GM19324 (cell line): ENCODE measurements around the gene BTRC.

Source experiments
- ATAC-seq: cut with Tn5 transposase; IDR thresholded peaks from one replicate; pipeline ENCODE4 v1.9.1; 2021; ENCODE audit warnings: mild to moderate bottlenecking, moderate library complexity; ENCODE audit not compliant: unreplicated experiment, low FRiP score

BTRC gene

DNA sequence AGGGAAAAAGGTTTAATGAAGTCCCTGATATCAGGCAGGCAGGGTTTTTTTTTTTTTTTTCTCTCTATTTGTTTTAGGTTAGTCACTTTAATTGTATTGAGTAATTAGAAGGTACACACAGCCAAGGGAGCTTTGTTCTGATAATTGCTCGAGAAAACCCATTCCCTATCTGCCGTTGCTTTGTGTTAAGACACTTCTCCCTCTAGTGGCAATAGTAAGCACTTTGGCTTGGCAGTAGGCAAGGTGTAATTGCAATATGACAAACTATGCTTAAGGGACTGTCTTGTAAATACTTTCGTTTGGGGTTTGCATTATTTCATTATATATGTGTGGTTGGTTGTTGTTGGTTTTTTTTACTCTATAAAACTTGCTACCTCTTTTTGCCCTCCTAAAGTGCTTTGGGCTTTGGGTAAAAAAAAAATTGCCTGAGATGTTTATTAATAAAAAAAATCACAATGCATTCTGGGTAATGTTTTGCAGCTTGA lies 113.4 kb downstream of the BTRC start:
- no peak for ATAC-seq

GRCh38 chr10:101468159-101468558 lies 114.2 kb downstream of the BTRC start:
- ATAC-seq, result no peak

DNA sequence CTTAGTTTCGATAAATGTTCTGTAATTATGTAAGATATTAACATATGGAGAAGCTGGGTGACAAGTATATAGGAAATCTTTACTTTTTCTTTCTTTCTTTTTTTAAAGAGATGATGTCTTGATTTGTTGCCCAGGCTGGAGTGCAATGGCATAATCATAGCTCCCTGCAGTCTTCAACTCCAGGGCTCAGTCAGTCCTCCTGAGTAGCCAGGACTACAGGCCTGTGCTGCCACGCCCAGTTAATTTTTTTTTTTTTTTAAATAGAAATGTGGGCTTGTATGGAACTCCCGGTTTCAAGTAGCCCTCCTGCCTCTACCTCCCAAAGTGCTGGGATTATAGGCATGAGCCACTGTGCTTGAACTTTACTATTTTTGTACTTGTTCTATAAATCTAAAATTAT lies 122.4 kb downstream of the BTRC start:
- no peak for ATAC-seq

DNA sequence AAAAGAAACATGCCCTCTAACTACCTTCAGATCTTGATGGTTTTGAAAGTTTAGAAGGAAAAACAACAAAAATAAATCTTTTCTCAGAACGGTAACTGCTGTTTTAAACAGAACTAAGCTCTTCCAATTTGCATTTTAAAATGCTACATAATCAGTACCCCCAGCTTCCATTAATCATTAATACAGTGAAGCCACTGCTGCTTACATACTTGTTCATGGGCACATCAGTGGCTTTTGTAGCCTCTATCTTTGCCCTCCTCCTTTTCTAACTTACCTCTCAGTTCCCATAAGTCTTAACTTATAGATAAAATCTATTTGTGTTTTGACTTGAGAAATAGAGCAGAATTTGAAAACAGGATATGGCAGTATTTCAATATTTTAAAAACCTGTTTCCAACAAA lies 125.0 kb downstream of the BTRC start:
- ATAC-seq, result no peak

GRCh38 chr10:101481256-101481655 lies 127.3 kb downstream of the BTRC start:
- no peak for ATAC-seq

DNA sequence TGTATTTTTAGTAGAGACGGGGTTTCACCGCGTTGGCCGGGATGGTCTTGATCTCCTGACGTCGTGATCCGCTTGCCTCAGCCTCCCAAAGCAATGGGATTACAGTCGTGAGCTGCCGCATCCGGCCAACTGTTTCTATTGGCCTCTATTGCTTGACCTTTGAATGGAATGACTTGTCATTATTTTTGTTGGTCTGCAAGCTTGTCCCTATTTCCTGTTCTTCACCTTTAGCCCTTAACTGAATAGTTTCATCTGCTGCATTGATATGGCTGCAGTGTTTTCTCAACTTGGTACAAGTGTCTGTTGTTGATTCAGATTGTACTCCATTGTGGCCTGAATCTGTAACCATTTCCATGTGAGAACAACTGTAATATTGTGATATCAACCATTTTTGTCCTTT lies 128.6 kb downstream of the BTRC start:
- ATAC-seq, result no peak

DNA sequence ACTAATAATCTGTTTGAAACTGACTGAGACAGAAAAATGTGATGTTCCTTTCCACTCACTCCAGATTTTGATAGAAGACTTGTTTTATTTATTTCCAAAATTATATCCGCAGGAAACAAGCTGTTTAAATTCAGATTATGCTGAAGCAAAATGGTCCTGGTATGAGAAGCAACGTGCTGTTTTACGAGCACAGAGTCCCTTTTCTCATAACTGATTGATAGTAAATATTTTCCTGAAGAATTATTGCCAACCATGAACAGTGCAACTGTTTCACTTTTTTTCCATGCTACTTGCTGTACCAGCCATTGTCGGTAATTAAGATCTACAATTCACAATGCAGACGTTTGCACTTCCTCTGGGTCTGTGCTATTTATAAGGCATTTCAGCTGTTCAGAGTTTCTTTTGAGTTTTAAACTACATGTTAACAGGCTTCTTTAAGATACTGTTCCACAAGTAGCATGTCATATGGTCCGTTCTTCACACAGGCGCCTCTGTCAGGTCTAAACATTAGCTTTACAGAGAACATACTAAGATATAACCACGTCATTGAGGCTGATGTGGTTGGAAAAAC lies 130.3 kb downstream of the BTRC start:
- ATAC-seq, result no peak

- no peak for ATAC-seq
Measured at GRCh38 chr10:101485207-101485606, 131.2 kb downstream of the BTRC start.

DNA sequence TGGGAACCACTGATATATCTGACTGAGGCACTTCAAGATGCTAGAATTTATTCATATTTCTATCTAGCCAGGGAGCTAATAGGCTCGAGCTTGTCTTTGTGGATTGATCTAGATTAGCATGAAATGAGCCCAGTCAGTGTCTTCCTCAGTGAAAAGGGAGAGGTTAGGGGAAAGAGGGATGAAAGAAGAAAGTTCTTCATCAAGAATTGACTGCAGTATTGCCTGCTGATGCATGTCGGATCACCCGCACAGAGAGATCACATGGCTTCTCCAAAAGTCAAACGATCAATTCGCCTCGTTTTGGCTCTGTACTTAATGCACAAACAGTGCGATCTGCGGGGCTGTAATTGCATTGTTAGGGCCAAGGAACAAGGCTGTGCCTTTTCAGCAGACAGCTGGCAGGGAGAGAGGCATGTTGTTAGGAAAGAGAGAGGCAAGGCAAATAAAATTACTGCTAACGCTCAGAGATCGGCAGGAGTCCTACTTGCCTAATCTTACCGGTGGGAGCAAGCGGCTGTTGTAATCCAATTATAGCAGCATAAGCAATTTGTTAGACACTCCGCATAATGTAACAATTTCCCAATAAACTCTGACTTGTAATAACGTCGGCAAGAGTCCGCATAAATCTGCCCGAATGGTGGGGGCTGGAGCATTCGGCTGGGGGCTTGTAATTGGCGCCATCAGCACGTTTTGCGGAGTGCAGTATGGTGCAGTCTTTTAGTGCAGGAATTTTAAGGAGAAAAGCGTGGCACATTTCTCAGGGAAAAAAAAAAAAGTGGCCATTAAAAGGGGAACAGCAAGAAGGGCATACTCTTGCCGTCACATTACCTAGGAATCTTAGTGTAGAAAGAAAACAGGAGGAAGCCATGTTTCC lies 132.0 kb downstream of the BTRC start:
- no peak for ATAC-seq

DNA sequence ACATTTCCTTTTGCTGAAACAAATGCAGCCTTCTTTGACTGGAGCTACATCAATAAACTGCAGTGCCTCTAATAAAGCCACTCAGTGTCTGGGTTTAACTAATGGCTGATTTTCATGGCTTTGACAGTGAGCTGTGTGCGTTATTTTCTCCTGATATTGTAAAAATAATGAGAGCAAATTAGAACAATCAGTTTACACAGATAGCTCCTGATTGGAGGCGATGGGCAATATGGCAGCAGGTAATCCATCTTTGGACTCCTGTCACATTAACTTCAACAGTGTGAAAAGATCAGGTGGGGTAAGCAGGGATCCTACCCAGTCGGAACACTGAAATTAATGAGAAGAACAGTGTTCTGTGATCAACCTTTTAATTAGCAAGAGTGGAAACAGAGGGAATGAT lies 133.4 kb downstream of the BTRC start:
- no peak for ATAC-seq

DNA sequence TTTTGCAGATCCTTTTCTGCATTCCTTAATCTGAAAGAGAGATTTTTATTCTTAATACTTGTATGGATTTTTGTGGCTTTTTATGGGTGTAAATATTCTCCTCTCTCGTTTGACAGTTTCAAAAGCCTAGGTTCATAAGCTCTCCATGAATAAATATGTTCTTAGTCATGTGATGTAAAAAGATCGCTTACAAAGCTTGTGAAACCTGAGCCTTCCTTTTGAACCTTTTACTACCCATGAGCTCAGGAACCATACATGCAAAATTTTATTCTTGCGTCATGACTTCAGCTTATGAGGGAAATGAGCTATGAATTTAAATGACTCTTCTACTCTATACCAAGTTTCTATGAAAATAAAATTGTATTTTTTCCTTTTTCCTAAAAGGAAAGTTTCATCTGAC lies 135.4 kb downstream of the BTRC start:
- ATAC-seq, result no peak

DNA sequence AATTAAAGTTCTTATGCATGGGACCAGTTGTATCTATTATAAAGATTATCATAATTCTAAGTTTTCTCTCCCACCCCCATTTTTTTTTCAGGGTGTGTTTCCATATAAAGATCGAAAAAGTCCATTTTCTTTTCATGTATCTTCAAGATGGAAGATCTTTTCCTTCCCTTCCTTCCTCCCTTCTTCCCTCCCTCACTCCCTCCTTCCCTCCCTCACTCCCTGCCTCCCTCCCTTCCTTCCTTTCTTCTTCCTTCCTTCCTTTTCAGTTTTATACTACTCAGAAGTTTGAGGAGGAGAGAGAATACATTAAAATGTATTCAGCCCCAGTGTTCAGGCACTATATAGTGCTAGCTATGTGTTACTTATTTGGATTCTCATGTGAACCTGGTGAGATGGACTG lies 136.1 kb downstream of the BTRC start:
- ATAC-seq, result no peak

GRCh38 chr10:101492205-101492604 lies 138.2 kb downstream of the BTRC start:
- no peak for ATAC-seq

- no peak for ATAC-seq
Measured at GRCh38 chr10:101492814-101493213, 138.8 kb downstream of the BTRC start.

DNA sequence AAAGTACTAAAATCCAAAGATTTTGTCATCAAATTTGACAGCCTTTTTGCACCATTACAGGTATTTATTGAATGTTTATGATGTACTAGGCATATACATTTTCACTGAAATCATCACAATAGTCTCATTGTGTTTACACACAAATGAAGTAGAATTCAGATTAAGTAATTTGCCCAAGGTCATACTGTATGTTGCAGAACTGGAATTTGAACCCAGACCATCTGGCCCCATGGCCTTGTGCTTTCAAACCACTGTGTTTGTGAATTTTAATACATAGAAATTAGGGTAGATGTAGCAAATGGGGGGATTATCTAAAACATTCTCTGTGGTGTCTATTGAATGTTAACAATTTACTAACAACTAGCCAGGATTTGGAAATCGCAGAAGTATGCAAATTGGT lies 139.3 kb downstream of the BTRC start:
- ATAC-seq, result no peak

DNA sequence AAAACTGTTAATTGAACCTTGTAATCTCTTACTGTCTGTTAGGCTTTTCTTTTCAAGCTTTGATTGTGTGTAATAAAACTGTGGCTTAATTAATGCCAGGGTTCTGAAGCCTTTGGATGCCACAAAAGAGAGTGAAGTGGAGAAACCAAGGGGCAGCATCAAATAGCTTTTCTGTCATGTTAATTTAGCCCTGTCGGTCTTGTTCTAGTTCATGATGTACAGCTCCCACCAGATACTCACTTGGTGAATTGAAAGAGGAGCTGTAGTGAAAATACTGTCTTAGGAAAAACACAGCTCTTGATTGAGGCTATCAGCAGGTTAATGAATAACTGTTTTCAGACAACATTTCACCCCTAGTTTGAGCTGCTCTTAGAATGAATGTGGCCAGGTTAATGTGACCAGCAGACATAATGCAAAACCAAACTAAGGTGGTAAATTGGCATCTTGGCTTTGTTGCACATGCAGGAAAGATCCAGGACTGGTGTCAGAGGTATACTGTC lies 139.9 kb downstream of the BTRC start:
- ATAC-seq, result no peak

DNA sequence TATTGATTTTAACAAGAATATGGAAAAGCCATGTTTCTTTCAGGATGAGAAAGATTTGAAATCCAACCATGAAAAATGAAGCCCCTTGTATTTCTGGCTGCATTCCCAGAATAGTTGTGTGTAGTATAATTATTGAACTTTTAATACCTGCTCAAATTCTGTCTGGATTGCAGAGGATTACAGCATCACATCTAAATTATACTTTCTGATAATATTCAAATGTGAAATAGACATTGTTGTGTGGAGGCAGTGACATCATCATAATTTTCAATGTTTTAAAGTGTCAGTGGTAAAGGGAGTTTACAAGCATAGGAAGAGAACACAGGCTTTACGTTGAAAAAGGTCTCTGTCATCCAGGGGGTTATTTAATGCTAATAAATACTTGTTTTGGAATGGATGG lies 140.7 kb downstream of the BTRC start:
- ATAC-seq, result no peak

GRCh38 chr10:101495324-101495925 lies 141.5 kb downstream of the BTRC start:
- no peak for ATAC-seq

- no peak for ATAC-seq
Measured at GRCh38 chr10:101504438-101504837, 150.5 kb downstream of the BTRC start.

DNA sequence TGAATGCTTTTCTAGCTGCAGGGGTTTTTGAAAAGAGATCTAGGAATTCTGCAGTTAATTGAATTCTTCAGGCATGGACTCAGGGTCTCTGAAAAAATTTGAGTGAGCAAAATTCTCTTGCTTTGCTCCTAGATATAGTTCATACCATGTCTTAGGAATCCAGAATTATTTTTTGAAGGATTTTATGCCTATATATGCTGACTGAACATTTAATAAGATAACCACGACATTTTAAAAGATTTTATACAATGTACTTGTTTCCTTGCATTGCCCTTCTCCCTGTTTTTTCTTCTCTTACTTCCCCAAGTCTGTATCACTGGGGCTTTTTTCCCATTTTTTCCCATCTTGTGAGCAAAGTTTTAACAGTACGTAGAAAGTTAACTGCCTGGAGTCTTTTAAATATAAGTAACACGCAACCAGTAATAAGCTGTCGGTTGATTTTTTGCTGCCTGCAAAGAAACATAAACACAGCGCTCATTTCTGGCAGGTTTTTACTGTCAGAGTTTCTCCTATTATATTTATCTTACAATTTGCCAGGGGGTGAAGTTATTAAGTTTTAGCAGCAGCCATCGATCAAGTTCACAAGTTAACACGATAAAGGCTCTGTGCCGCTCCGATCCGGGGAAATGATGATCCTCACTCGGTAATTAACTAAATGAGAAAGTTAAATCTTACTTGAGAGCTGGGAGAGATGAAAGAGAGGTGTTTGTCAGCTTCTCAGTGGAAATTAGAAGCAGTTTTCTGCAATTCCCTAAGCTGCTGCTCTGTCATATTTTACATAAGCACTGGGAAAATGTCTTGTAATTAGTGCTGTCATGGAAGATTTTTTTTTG lies 153.1 kb downstream of the BTRC start:
- no peak for ATAC-seq

GRCh38 chr10:101507828-101508227 lies 153.9 kb downstream of the BTRC start:
- ATAC-seq, result no peak
